Measurements from ENCODE around the gene FARP2. TPM values are rescaled to one million over a fixed set of nuclear protein-coding genes. Genes with fewer than 3 reads are reported as not detected.

Gene FARP2
- total and polyA plus RNA-seq, 2 of the 4 experiments (the other 2 are of a cell fraction): 17.1 to 30.8 TPM

- TF ChIP-seq NFE2L2 (IDR thresholded peaks at IDR 0.05; ENCODE audit: low read depth, low read length): no peak
- no peak for TF ChIP-seq CHD1 (IDR thresholded peaks at IDR 0.05; ENCODE audit: low read depth, low read length)
- TF ChIP-seq MAFK (IDR thresholded peaks at IDR 0.05; ENCODE audit: low read depth, low read length): no peak
- no peak for TF ChIP-seq RCOR1 (IDR thresholded peaks at IDR 0.05; ENCODE audit: insufficient replicate concordance, low read length)
- Histone ChIP-seq H2AFZ (replicated peaks; ENCODE audit: low read length, poor library complexity) (no peak overlapping the region), H4K8ac (ENCODE audit: low read depth in 2 of 2, low read length in 2 of 2) (no peak overlapping the region), H3K4ac (ENCODE audit: low read depth, low read length) (no peak overlapping the region), H3K14ac (replicated peaks; ENCODE audit: low read depth, low read length) (no peak overlapping the region), H3K18ac (ENCODE audit: low read depth, low read length) (no peak overlapping the region), H2BK120ac (ENCODE audit: low read depth, low read length) (no peak overlapping the region), H3K36me3 (ENCODE audit: control insufficient read depth, insufficient read depth, low read length) (no peaks in the 10 kb centered on the region; the same call in 1 of the 2 replicates), H3K9ac (ENCODE audit: low read depth, low read length) (no peak overlapping the region), H3K23ac (ENCODE audit: low read depth, low read length) (no peak overlapping the region), H4K5ac (ENCODE audit: low read depth, low read length) (no peak overlapping the region), H3K4me1 (ENCODE audit: control insufficient read depth, insufficient read depth, low read length) (no peaks in the 10 kb centered on the region), H3K9me3 (ENCODE audit: control insufficient read depth, insufficient read depth, low read length) (no peaks in the 10 kb centered on the region), H4K91ac (ENCODE audit: insufficient read depth, low read depth, low read length) (no peak overlapping the region), H3K56ac (ENCODE audit: extremely low read depth, insufficient read depth, low read length) (no peak overlapping the region), H2AK5ac (ENCODE audit: low read depth, low read length) (no peak overlapping the region), H3K9me1 (ENCODE audit: insufficient read depth, low read length) (peaks cover 2% of the 10 kb centered on the region; the same call in 1 of the 2 replicates), H3K4me2 (ENCODE audit: low read depth, low read length) (no peak overlapping the region), H2BK15ac (ENCODE audit: low read depth, low read length) (no peak overlapping the region), H3K27me3 (ENCODE audit: control insufficient read depth, insufficient read depth, low read length) (no peaks in the 10 kb centered on the region), H2AK9ac (replicated peaks; ENCODE audit: low read depth, low read length, poor library complexity) (no peak overlapping the region), H3K4me3 (ENCODE audit: insufficient read depth, low read depth, low read length) (no peak overlapping the region), H3K27ac (ENCODE audit: insufficient read depth, low read length) (no peak overlapping the region), H2BK5ac (ENCODE audit: low read depth, low read length, poor library complexity, severe bottlenecking) (no peak overlapping the region), H3K79me1 (ENCODE audit: low read depth in 1 of 2, low read length in 2 of 2) (no peaks in the 10 kb centered on the region), H4K20me1 (ENCODE audit: insufficient read depth, low read length) (no peaks in the 10 kb centered on the region), H2BK20ac (ENCODE audit: low read depth, low read length) (no peak overlapping the region)
- intact Hi-C loops (cut with micrococcal nuclease): no loop called here
- ChIA-PET POLR2A (ENCODE audit: unreplicated experiment) (no interaction called here), CTCF (no interaction called here)
- DNase-seq: no peak
- no TSS peak for BruUV-seq (replicated peaks)
- dilution Hi-C loops (cut with HindIII; ENCODE audit: low sequenced_read_pairs, unreplicated experiment): no loop called here
- in situ Hi-C loops (cut with MboI; ENCODE audit: low sequenced_read_pairs): no loop called here
- 100% methylated on average over 2 of the region's 5 CpGs; no CpG with 5 or more reads in 1 of the 2 experiments for WGBS, 2 experiments (ENCODE audit: extremely low coverage in 2 of 2, insufficient read length in 1 of 2)
- no peak for ATAC-seq (ENCODE audit: low read depth)
These were observed 102.6 kb downstream of the FARP2 start for GRCh38 chr2:241458687-241459086.

All from IMR-90 (cell line).